ENCODE results near the gene ZNG1C.
"Not testable (repeated sequence)": the region's sequence is repeated elsewhere in the genome, so short reads cannot be mapped to it uniquely, and the experiment has no call there.

ZNG1C gene

GRCh38 chr9:68343242-68343641 is 101.5 kb downstream of the ZNG1C start:
- DNase-seq, result not testable (repeated sequence)

- DNase-seq, result not testable (repeated sequence)
Measured at GRCh38 chr9:68343992-68344391, 102.2 kb downstream of the ZNG1C start.
